CD8-positive, alpha-beta memory T cell (primary cell): ENCODE data around the gene ELMO2. TPM values are rescaled to one million over a fixed set of nuclear protein-coding genes. Genes with fewer than 3 reads are reported as not detected.
A peak's percentile ranks its signal among the peaks of the same experiment; 100 is the strongest.

Experiments used
- CTCF ChIA-PET: fragments of 350-600 bp; sonication (Branson Sonifier 250); formaldehyde crosslinking; loops from one replicate; lab custom pipeline; 2021; ENCODE audit warnings: antibody characterized with exemption; lab: Charles Lee
- POLR2A ChIA-PET: fragments of 350-600 bp; sonication (Branson Sonifier 250); formaldehyde crosslinking; loops from one replicate; lab custom pipeline; 2021; ENCODE audit warnings: antibody characterized with exemption; lab: Charles Lee
- DNase-seq, 5 donors: peaks; one replicate each; pipeline versions ENCODE4 v3.0.0 to v3.0.0-alpha.2; 2020 to 2022; ENCODE audit warnings: mixed read lengths in 1 of 5
- H3K27ac ChIP-seq: one replicate; pipeline ENCODE4 v1.7.0; 2013; ENCODE audit warnings: low read depth, mild to moderate bottlenecking, low read length, moderate library complexity
- H3K27me3 ChIP-seq: 2 replicates; pipeline ENCODE4 v1.7.0; 2013; ENCODE audit warnings: low read length, mild to moderate bottlenecking; ENCODE audit not compliant: insufficient read depth, poor library complexity, severe bottlenecking
- H3K36me3 ChIP-seq: 2 replicates; pipeline ENCODE4 v1.7.0; 2013; ENCODE audit warnings: mild to moderate bottlenecking, low read length, moderate library complexity; ENCODE audit not compliant: insufficient read depth
- H3K4me1 ChIP-seq: 2 replicates; pipeline ENCODE4 v1.7.0; 2013; ENCODE audit warnings: mild to moderate bottlenecking, low read length, moderate library complexity; ENCODE audit not compliant: insufficient read depth
- H3K4me3 ChIP-seq: 2 replicates; pipeline ENCODE4 v1.7.0; 2013; ENCODE audit warnings: mild to moderate bottlenecking, low read length
- H3K9me3 ChIP-seq: 2 replicates; pipeline ENCODE4 v1.7.0; 2013; ENCODE audit warnings: mild to moderate bottlenecking, low read length
- H3K27ac Mint-ChIP-seq, 8 donors: one replicate each; pipeline ENCODE4 v1.8.0; 2020 to 2021; ENCODE audit warnings: mixed read lengths in 8 of 8, mild to moderate bottlenecking in 6 of 8, inconsistent platforms in 3 of 8, moderate library complexity in 3 of 8
- H3K27me3 Mint-ChIP-seq, 2 donors: one replicate each; pipeline ENCODE4 v1.8.0; 2020 to 2021; ENCODE audit warnings: mixed read lengths in 2 of 2, mild to moderate bottlenecking in 1 of 2, moderate library complexity in 1 of 2
- H3K36me3 Mint-ChIP-seq, 3 donors: one replicate each; pipeline ENCODE4 v1.8.0; 2020 to 2021; ENCODE audit warnings: mixed read lengths in 3 of 3, inconsistent platforms in 1 of 3, mild to moderate bottlenecking in 1 of 3
- H3K4me1 Mint-ChIP-seq, 3 donors: one replicate each; pipeline ENCODE4 v1.8.0; 2020 to 2021; ENCODE audit warnings: mixed read lengths in 3 of 3, inconsistent platforms in 1 of 3, mild to moderate bottlenecking in 1 of 3
- H3K4me3 Mint-ChIP-seq, 7 donors: one replicate each; pipeline ENCODE4 v1.8.0; 2020 to 2021; ENCODE audit warnings: mixed read lengths in 7 of 7, mild to moderate bottlenecking in 6 of 7, moderate library complexity in 4 of 7, inconsistent platforms in 2 of 7
- H3K9me3 Mint-ChIP-seq, 5 donors: one replicate each; pipeline ENCODE4 v1.8.0; 2020 to 2022; ENCODE audit warnings: mixed read lengths in 5 of 5, mild to moderate bottlenecking in 3 of 5, moderate library complexity in 2 of 5, inconsistent platforms in 1 of 5
- polyA plus RNA-seq: library from polyadenylated mRNA; unstranded; fragments of 300-500 nt; fragmentation: Illumina TruSeq; gene quantifications from one replicate; pipeline ENCODE4 v1.2.3, GENCODE V29; 2021
- total RNA-seq, 2 experiments: library from RNA; stranded (reverse); gene quantifications; one replicate each; pipeline ENCODE4 v1.2.3, GENCODE V29; 2021

The ELMO2 gene
- total and polyA plus RNA-seq, 3 experiments from 2014 or later: 59.5 to 84.3 (median 68.2) TPM

DNA sequence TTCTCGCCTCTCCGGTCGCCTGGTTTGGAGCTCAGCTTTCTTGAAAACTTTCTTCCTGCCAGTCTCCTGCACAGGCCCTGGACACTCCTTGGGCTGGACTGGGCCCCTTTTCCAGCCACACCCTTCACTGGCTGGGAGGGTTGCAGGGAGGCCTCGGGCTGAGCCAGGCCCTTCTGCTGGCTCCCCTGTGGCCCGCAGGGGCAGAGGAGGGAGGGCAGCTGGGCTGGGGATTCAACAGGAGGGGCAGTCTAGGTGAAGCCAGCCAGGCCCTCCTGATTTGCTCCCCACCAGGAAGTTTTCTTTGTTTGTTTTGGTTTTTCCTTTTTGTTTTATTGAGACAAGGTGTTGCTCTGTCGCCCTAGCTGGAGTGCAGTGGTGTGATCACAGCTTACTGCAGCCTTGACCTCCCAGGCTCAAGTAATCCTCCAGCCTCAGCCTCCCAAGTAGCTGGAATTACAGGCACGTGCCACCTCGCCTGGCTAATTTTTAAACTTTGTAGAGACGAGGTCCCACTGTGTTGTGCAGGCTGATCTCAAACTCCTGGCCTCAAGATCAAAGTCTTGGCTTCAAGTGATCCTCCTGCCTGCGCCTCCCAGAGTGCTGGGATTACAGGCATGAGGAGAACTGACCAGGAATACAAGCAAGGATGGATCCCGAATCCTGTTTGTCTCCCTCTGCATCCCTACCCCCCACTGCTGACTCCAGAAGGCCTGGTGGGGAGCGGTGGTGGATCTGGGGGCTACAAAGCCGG is 74.6 kb downstream of the ELMO2 start:
- no peaks in the 10 kb centered on the region for H3K4me1 Mint-ChIP-seq
- H3K36me3 Mint-ChIP-seq: no peaks in the 10 kb centered on the region
- no peak overlapping the region for H3K27ac Mint-ChIP-seq
- DNase-seq: no peak
- CTCF ChIA-PET: no interaction called here
- no peaks in the 10 kb centered on the region for H3K9me3 Mint-ChIP-seq
- peaks cover 13% of the 10 kb centered on the region for H3K27me3 ChIP-seq
- no peak overlapping the region for H3K4me3 ChIP-seq
- H3K27me3 Mint-ChIP-seq: peaks cover 18 to 70% of the 10 kb centered on the region in 2 donors
- no peaks in the 10 kb centered on the region for H3K9me3 ChIP-seq
- no peaks in the 10 kb centered on the region for H3K36me3 ChIP-seq
- no peak overlapping the region for H3K27ac ChIP-seq
- POLR2A ChIA-PET: no interaction called here
- H3K4me3 Mint-ChIP-seq: no peak overlapping the region
- no peaks in the 10 kb centered on the region for H3K4me1 ChIP-seq

- no peak for DNase-seq
- Mint-ChIP-seq H3K4me3 (no peak overlapping the region), H3K27me3 (peaks cover 22 to 62% of the 10 kb centered on the region in 2 donors), H3K4me1 (no peaks in the 10 kb centered on the region), H3K9me3 (no peaks in the 10 kb centered on the region), H3K36me3 (no peaks in the 10 kb centered on the region), H3K27ac (no peak overlapping the region)
- Histone ChIP-seq H3K4me3 (no peak overlapping the region), H3K27me3 (peaks cover 6% of the 10 kb centered on the region), H3K4me1 (no peaks in the 10 kb centered on the region), H3K9me3 (no peaks in the 10 kb centered on the region), H3K27ac (no peak overlapping the region), H3K36me3 (no peaks in the 10 kb centered on the region)
- CTCF ChIA-PET: no interaction called here
- POLR2A ChIA-PET: no interaction called here
Measured at GRCh38 chr20:46330831-46331371, 75.5 kb downstream of the ELMO2 start.

- Mint-ChIP-seq H3K9me3 (no peaks in the 10 kb centered on the region), H3K27me3 (peaks cover 22 to 56% of the 10 kb centered on the region in 2 donors), H3K4me3 (no peak overlapping the region), H3K27ac (no peak overlapping the region), H3K4me1 (no peaks in the 10 kb centered on the region), H3K36me3 (no peaks in the 10 kb centered on the region)
- H3K36me3 ChIP-seq: no peaks in the 10 kb centered on the region
- H3K9me3 ChIP-seq: no peaks in the 10 kb centered on the region
- POLR2A ChIA-PET: no interaction called here
- no peaks in the 10 kb centered on the region for H3K4me1 ChIP-seq
- no peak overlapping the region for H3K4me3 ChIP-seq
- H3K27ac ChIP-seq: no peak overlapping the region
- peaks cover 6% of the 10 kb centered on the region for H3K27me3 ChIP-seq
- DNase-seq: no peak
- CTCF ChIA-PET: no interaction called here
Measured at GRCh38 chr20:46330072-46330763, 76.2 kb downstream of the ELMO2 start.

GRCh38 chr20:46328200-46328882 is 78.1 kb downstream of the ELMO2 start:
- ChIA-PET POLR2A (no interaction called here), CTCF (no interaction called here)
- no peak overlapping the region for H3K4me3 ChIP-seq
- H3K36me3 Mint-ChIP-seq: no peaks in the 10 kb centered on the region
- H3K9me3 ChIP-seq: no peaks in the 10 kb centered on the region
- H3K27ac Mint-ChIP-seq: peak overlapping the region in 1 of 8 donors; percentile 38
- H3K27me3 ChIP-seq: no peaks in the 10 kb centered on the region
- no peaks in the 10 kb centered on the region for H3K36me3 ChIP-seq
- no peak overlapping the region for H3K4me3 Mint-ChIP-seq
- no peak overlapping the region for H3K27ac ChIP-seq
- H3K27me3 Mint-ChIP-seq: peaks cover 23 to 48% of the 10 kb centered on the region in 2 donors
- no peak for DNase-seq
- no peaks in the 10 kb centered on the region for H3K9me3 Mint-ChIP-seq
- H3K4me1 Mint-ChIP-seq: no peaks in the 10 kb centered on the region
- no peaks in the 10 kb centered on the region for H3K4me1 ChIP-seq

GRCh38 chr20:46327557-46327956 is 78.9 kb downstream of the ELMO2 start:
- Histone ChIP-seq H3K9me3 (no peaks in the 10 kb centered on the region), H3K36me3 (no peaks in the 10 kb centered on the region), H3K4me3 (no peak overlapping the region), H3K27ac (no peak overlapping the region), H3K4me1 (no peaks in the 10 kb centered on the region), H3K27me3 (no peaks in the 10 kb centered on the region)
- Mint-ChIP-seq H3K4me1 (no peaks in the 10 kb centered on the region), H3K9me3 (no peaks in the 10 kb centered on the region), H3K27me3 (peaks cover 26 to 48% of the 10 kb centered on the region in 2 donors), H3K4me3 (no peak overlapping the region), H3K27ac (no peak overlapping the region), H3K36me3 (no peaks in the 10 kb centered on the region)
- no peak for DNase-seq
- ChIA-PET CTCF (no interaction called here), POLR2A (no interaction called here)

GRCh38 chr20:46325789-46326188 is 80.6 kb downstream of the ELMO2 start:
- no peaks in the 10 kb centered on the region for H3K4me1 Mint-ChIP-seq
- CTCF ChIA-PET: interaction anchor here (1.1 to 1.4 kb wide), 2 partner anchors 19 to 39 kb away, joined by 3 read pairs; no protein-coding TSS in a partner anchor
- no peaks in the 10 kb centered on the region for H3K4me1 ChIP-seq
- no peak overlapping the region for H3K27ac ChIP-seq
- H3K36me3 Mint-ChIP-seq: no peaks in the 10 kb centered on the region
- H3K27me3 Mint-ChIP-seq: peaks cover 21 to 39% of the 10 kb centered on the region in 2 donors
- POLR2A ChIA-PET: no interaction called here
- peak overlapping the region in 1 of 8 donors; percentile 54 for H3K27ac Mint-ChIP-seq
- no peak overlapping the region for H3K4me3 ChIP-seq
- H3K27me3 ChIP-seq: no peaks in the 10 kb centered on the region
- no peak overlapping the region for H3K4me3 Mint-ChIP-seq
- H3K36me3 ChIP-seq: no peaks in the 10 kb centered on the region
- no peaks in the 10 kb centered on the region for H3K9me3 ChIP-seq
- no peak for DNase-seq
- no peaks in the 10 kb centered on the region for H3K9me3 Mint-ChIP-seq

GRCh38 chr20:46324960-46325703 is 81.3 kb downstream of the ELMO2 start:
- DNase-seq: no peak
- no peaks in the 10 kb centered on the region for H3K36me3 Mint-ChIP-seq
- ChIA-PET CTCF (interaction anchor here (1.4 kb wide), 1 partner anchor 40 kb away, joined by 3 read pairs; no protein-coding TSS in a partner anchor), POLR2A (interaction anchor here (0.6 kb wide), 1 partner anchor 14 kb away, joined by 3 read pairs; no protein-coding TSS in a partner anchor)
- H3K4me1 Mint-ChIP-seq: no peaks in the 10 kb centered on the region
- H3K27ac ChIP-seq: no peak overlapping the region
- no peaks in the 10 kb centered on the region for H3K27me3 ChIP-seq
- H3K9me3 Mint-ChIP-seq: no peaks in the 10 kb centered on the region
- no peak overlapping the region for H3K27ac Mint-ChIP-seq
- peaks cover 23 to 36% of the 10 kb centered on the region in 2 donors for H3K27me3 Mint-ChIP-seq
- H3K4me3 Mint-ChIP-seq: no peak overlapping the region
- H3K4me3 ChIP-seq: no peak overlapping the region
- H3K9me3 ChIP-seq: no peaks in the 10 kb centered on the region
- H3K36me3 ChIP-seq: no peaks in the 10 kb centered on the region
- H3K4me1 ChIP-seq: no peaks in the 10 kb centered on the region
